ENCODE data around the gene COL8A1. TPM values are rescaled to one million over a fixed set of nuclear protein-coding genes. Genes with fewer than 3 reads are reported as not detected.

Gene COL8A1
- total and polyA plus RNA-seq, 10 of the 15 experiments (the other 5 are each of a cell fraction or from before 2014, with no cell fraction given) = 0.04 to 0.73 (median 0.10) TPM; not detected in 5

DNA sequence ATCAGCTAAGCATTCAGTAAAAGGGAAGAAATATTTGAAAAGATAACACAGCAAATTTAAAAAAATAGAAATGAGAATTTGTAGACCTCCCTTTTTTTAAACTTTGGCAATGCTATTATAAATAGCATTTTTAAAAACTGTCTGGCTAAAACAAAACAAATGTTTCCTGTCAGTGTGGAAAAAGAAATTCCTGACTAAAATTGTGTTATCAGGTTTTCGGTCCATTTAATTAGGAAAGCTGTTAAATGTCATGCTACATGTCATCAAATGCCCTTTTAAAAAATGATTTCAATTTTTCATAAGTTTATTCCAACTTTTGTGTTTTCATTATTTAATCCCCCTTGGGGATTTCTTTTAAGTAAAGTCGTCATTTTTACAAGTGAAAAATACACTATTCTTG lies 29.6 kb downstream of the COL8A1 start (continued):
- TF ChIP-seq, protein P1, sequence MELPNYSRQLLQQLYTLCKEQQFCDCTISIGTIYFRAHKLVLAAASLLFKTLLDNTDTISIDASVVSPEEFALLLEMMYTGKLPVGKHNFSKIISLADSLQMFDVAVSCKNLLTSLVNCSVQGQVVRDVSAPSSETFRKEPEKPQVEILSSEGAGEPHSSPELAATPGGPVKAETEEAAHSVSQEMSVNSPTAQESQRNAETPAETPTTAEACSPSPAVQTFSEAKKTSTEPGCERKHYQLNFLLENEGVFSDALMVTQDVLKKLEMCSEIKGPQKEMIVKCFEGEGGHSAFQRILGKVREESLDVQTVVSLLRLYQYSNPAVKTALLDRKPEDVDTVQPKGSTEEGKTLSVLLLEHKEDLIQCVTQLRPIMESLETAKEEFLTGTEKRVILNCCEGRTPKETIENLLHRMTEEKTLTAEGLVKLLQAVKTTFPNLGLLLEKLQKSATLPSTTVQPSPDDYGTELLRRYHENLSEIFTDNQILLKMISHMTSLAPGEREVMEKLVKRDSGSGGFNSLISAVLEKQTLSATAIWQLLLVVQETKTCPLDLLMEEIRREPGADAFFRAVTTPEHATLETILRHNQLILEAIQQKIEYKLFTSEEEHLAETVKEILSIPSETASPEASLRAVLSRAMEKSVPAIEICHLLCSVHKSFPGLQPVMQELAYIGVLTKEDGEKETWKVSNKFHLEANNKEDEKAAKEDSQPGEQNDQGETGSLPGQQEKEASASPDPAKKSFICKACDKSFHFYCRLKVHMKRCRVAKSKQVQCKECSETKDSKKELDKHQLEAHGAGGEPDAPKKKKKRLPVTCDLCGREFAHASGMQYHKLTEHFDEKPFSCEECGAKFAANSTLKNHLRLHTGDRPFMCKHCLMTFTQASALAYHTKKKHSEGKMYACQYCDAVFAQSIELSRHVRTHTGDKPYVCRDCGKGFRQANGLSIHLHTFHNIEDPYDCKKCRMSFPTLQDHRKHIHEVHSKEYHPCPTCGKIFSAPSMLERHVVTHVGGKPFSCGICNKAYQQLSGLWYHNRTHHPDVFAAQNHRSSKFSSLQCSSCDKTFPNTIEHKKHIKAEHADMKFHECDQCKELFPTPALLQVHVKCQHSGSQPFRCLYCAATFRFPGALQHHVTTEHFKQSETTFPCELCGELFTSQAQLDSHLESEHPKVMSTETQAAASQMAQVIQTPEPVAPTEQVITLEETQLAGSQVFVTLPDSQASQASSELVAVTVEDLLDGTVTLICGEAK (IDR thresholded peaks at IDR 0.05; ENCODE audit: borderline replicate concordance) = no peak
- TF ChIP-seq TCF12 (IDR thresholded peaks at IDR 0.05; ENCODE audit: low read depth, low read length) = no peak
- TF ChIP-seq, protein P2, sequence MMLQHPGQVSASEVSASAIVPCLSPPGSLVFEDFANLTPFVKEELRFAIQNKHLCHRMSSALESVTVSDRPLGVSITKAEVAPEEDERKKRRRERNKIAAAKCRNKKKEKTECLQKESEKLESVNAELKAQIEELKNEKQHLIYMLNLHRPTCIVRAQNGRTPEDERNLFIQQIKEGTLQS (IDR thresholded peaks at IDR 0.05; ENCODE audit: borderline replicate concordance, extremely low read depth, low read depth, low read length) = no peak
- TF ChIP-seq SIX5 (IDR thresholded peaks at IDR 0.05; ENCODE audit: low read depth, low read length, severe bottlenecking) = no peak
- TF ChIP-seq BHLHE40 (IDR thresholded peaks at IDR 0.05; ENCODE audit: borderline replicate concordance in 1 of 2, low read depth in 2 of 2, low read length in 1 of 2) = no peak
- TF ChIP-seq, protein P3, sequence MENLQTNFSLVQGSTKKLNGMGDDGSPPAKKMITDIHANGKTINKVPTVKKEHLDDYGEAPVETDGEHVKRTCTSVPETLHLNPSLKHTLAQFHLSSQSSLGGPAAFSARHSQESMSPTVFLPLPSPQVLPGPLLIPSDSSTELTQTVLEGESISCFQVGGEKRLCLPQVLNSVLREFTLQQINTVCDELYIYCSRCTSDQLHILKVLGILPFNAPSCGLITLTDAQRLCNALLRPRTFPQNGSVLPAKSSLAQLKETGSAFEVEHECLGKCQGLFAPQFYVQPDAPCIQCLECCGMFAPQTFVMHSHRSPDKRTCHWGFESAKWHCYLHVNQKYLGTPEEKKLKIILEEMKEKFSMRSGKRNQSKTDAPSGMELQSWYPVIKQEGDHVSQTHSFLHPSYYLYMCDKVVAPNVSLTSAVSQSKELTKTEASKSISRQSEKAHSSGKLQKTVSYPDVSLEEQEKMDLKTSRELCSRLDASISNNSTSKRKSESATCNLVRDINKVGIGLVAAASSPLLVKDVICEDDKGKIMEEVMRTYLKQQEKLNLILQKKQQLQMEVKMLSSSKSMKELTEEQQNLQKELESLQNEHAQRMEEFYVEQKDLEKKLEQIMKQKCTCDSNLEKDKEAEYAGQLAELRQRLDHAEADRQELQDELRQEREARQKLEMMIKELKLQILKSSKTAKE (IDR thresholded peaks at IDR 0.05; ENCODE audit: low read depth, poor library complexity, severe bottlenecking) = no peak
- TF ChIP-seq MEF2A (IDR thresholded peaks at IDR 0.05; ENCODE audit: insufficient read depth, low read depth, low read length) = no peak
- TF ChIP-seq ZNF24 (IDR thresholded peaks at IDR 0.05) = no peak

Measured in GM12878 (cell line).